ENCODE data around the gene STK11IP.

The STK11IP gene

GRCh38 chr2:219636144-219636915 lies 38.7 kb downstream of the STK11IP start:
- H3K79me1 ChIP-seq (ENCODE audit: low read length): no peaks in the 10 kb centered on the region
- H3K27me3 ChIP-seq (ENCODE audit: insufficient read depth, low read length, poor library complexity): no peaks in the 10 kb centered on the region
- no peaks in the 10 kb centered on the region for H3K4me1 ChIP-seq (ENCODE audit: control insufficient read depth, low read depth, low read length)
- H2BK15ac ChIP-seq (replicated peaks; ENCODE audit: low read depth): no peak overlapping the region
- H3K36me3 ChIP-seq (ENCODE audit: control insufficient read depth, insufficient read depth, low read length): no peaks in the 10 kb centered on the region
- no peak overlapping the region for H3K4ac ChIP-seq (ENCODE audit: low read depth, low read length)
- no peak for DNase-seq
- H2BK120ac ChIP-seq (ENCODE audit: low read depth, low read length): no peak overlapping the region
- no peak overlapping the region for H2BK5ac ChIP-seq (ENCODE audit: low read length)
- no peaks in the 10 kb centered on the region for H3K79me2 ChIP-seq (ENCODE audit: control insufficient read depth, insufficient read depth, low read length)
- no peak overlapping the region for H3K9ac ChIP-seq (ENCODE audit: low read length)
- no CpG with 5 or more reads among the region's 24 CpGs for WGBS (ENCODE audit: extremely low coverage, insufficient coverage, low lambda C conversion rate)
- H3K23ac ChIP-seq (ENCODE audit: low read length): no peak overlapping the region
- no peak overlapping the region for H3K18ac ChIP-seq (ENCODE audit: low read length)
- no peak overlapping the region for H3K4me2 ChIP-seq (ENCODE audit: low read length)
- no peak overlapping the region for H3K4me3 ChIP-seq (ENCODE audit: low read length)
- H3K27ac ChIP-seq (ENCODE audit: low read depth, low read length): no peak overlapping the region
- H4K8ac ChIP-seq (ENCODE audit: low read depth, low read length): no peak overlapping the region
- H2AK5ac ChIP-seq (ENCODE audit: low read length): no peak overlapping the region
- no peak overlapping the region for H4K5ac ChIP-seq (ENCODE audit: low read length)
- no peak overlapping the region for H3K56ac ChIP-seq (ENCODE audit: low read length)

- no peak overlapping the region for H3K23ac ChIP-seq (ENCODE audit: low read length)
- no peak for DNase-seq
- no peak overlapping the region for H2BK15ac ChIP-seq (replicated peaks; ENCODE audit: low read depth)
- H3K27me3 ChIP-seq (ENCODE audit: insufficient read depth, low read length, poor library complexity): no peaks in the 10 kb centered on the region
- no peak overlapping the region for H3K4me3 ChIP-seq (ENCODE audit: low read length)
- 100% methylated on average over 2 of the region's 13 CpGs for WGBS (ENCODE audit: extremely low coverage, insufficient coverage, low lambda C conversion rate)
- H3K4me1 ChIP-seq (ENCODE audit: control insufficient read depth, low read depth, low read length): no peaks in the 10 kb centered on the region
- no peak overlapping the region for H2BK5ac ChIP-seq (ENCODE audit: low read length)
- H3K56ac ChIP-seq (ENCODE audit: low read length): no peak overlapping the region
- no peak overlapping the region for H3K4me2 ChIP-seq (ENCODE audit: low read length)
- H3K18ac ChIP-seq (ENCODE audit: low read length): no peak overlapping the region
- H2AK5ac ChIP-seq (ENCODE audit: low read length): no peak overlapping the region
- H3K36me3 ChIP-seq (ENCODE audit: control insufficient read depth, insufficient read depth, low read length): no peaks in the 10 kb centered on the region
- H2BK120ac ChIP-seq (ENCODE audit: low read depth, low read length): no peak overlapping the region
- no peak overlapping the region for H3K9ac ChIP-seq (ENCODE audit: low read length)
- no peak overlapping the region for H4K5ac ChIP-seq (ENCODE audit: low read length)
- H4K8ac ChIP-seq (ENCODE audit: low read depth, low read length): no peak overlapping the region
- no peak overlapping the region for H3K4ac ChIP-seq (ENCODE audit: low read depth, low read length)
- H3K79me1 ChIP-seq (ENCODE audit: low read length): no peaks in the 10 kb centered on the region
- no peak overlapping the region for H3K27ac ChIP-seq (ENCODE audit: low read depth, low read length)
- H3K79me2 ChIP-seq (ENCODE audit: control insufficient read depth, insufficient read depth, low read length): no peaks in the 10 kb centered on the region
These were observed 39.5 kb downstream of the STK11IP start for GRCh38 chr2:219636941-219637841.

- Histone ChIP-seq H3K79me2 (ENCODE audit: control insufficient read depth, insufficient read depth, low read length) (no peaks in the 10 kb centered on the region), H3K4ac (ENCODE audit: low read depth, low read length) (no peak overlapping the region), H3K4me3 (ENCODE audit: low read length) (no peak overlapping the region), H3K79me1 (ENCODE audit: low read length) (no peaks in the 10 kb centered on the region), H3K4me2 (ENCODE audit: low read length) (no peak overlapping the region), H3K9ac (ENCODE audit: low read length) (no peak overlapping the region), H3K36me3 (ENCODE audit: control insufficient read depth, insufficient read depth, low read length) (no peaks in the 10 kb centered on the region), H2BK120ac (ENCODE audit: low read depth, low read length) (no peak overlapping the region), H3K56ac (ENCODE audit: low read length) (no peak overlapping the region), H3K4me1 (ENCODE audit: control insufficient read depth, low read depth, low read length) (no peaks in the 10 kb centered on the region), H3K18ac (ENCODE audit: low read length) (no peak overlapping the region), H3K27me3 (ENCODE audit: insufficient read depth, low read length, poor library complexity) (no peaks in the 10 kb centered on the region), H2BK15ac (replicated peaks; ENCODE audit: low read depth) (no peak overlapping the region), H2AK5ac (ENCODE audit: low read length) (no peak overlapping the region), H3K23ac (ENCODE audit: low read length) (no peak overlapping the region), H4K8ac (ENCODE audit: low read depth, low read length) (no peak overlapping the region), H3K27ac (ENCODE audit: low read depth, low read length) (no peak overlapping the region), H4K5ac (ENCODE audit: low read length) (no peak overlapping the region), H2BK5ac (ENCODE audit: low read length) (no peak overlapping the region)
- no peak for DNase-seq
- no CpG with 5 or more reads among the region's 9 CpGs for WGBS (ENCODE audit: extremely low coverage, insufficient coverage, low lambda C conversion rate)
These were observed 40.2 kb downstream of the STK11IP start for GRCh38 chr2:219637842-219638185.

DNA sequence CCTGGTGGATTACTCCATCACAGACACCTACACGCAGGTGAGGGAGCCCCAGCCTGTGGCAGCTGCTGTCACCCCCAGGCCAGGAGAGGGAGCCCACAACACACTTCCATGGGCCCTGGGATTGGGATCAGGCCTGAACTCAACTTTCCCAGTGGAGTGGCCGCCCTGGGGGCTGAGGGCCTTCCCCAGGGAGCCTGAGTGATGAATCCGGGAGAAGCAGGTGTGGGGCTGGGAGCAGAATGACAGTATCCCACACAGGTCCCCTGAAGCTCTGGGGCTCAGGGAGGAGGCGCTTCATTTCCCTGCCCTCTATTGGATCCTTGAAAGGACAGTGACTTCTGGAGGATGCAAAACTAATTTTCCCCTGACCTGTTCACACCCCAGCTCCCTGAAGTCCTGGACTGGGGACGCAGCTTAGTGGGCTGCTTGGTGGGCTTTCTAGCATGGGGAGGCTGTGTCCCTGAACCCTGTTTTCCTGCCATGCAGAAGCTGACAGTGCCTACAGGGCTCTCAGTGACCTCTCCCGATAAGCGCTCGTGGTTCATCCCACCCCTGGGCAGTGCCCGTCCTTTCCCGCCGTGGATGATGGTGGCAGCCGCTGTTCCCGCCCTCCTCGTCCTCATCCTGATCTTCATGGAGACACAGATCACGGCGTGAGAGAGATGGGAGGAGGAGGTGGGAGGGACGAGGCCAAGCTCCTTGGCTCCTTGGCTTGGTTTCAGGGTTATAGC lies 40.7 kb downstream of the STK11IP start:
- H3K18ac ChIP-seq (ENCODE audit: low read length): no peak overlapping the region
- no peak overlapping the region for H3K27ac ChIP-seq (ENCODE audit: low read depth, low read length)
- H3K4me2 ChIP-seq (ENCODE audit: low read length): no peak overlapping the region
- H4K8ac ChIP-seq (ENCODE audit: low read depth, low read length): no peak overlapping the region
- H3K4me3 ChIP-seq (ENCODE audit: low read length): no peak overlapping the region
- no peak overlapping the region for H2BK120ac ChIP-seq (ENCODE audit: low read depth, low read length)
- H2BK15ac ChIP-seq (replicated peaks; ENCODE audit: low read depth): no peak overlapping the region
- H3K79me1 ChIP-seq (ENCODE audit: low read length): no peaks in the 10 kb centered on the region
- H3K79me2 ChIP-seq (ENCODE audit: control insufficient read depth, insufficient read depth, low read length): no peaks in the 10 kb centered on the region
- no peak overlapping the region for H3K56ac ChIP-seq (ENCODE audit: low read length)
- H2BK5ac ChIP-seq (ENCODE audit: low read length): no peak overlapping the region
- H3K4me1 ChIP-seq (ENCODE audit: control insufficient read depth, low read depth, low read length): no peaks in the 10 kb centered on the region
- H3K36me3 ChIP-seq (ENCODE audit: control insufficient read depth, insufficient read depth, low read length): no peaks in the 10 kb centered on the region
- H3K27me3 ChIP-seq (ENCODE audit: insufficient read depth, low read length, poor library complexity): no peaks in the 10 kb centered on the region
- no peak overlapping the region for H3K9ac ChIP-seq (ENCODE audit: low read length)
- H3K4ac ChIP-seq (ENCODE audit: low read depth, low read length): no peak overlapping the region
- no peak overlapping the region for H3K23ac ChIP-seq (ENCODE audit: low read length)
- H4K5ac ChIP-seq (ENCODE audit: low read length): no peak overlapping the region
- H2AK5ac ChIP-seq (ENCODE audit: low read length): no peak overlapping the region
- no CpG with 5 or more reads among the region's 17 CpGs for WGBS (ENCODE audit: extremely low coverage, insufficient coverage, low lambda C conversion rate)
- peak; percentile 41 for DNase-seq

GRCh38 chr2:219638948-219639755 lies 41.5 kb downstream of the STK11IP start:
- H3K56ac ChIP-seq (ENCODE audit: low read length): no peak overlapping the region
- no peak overlapping the region for H3K23ac ChIP-seq (ENCODE audit: low read length)
- H3K18ac ChIP-seq (ENCODE audit: low read length): no peak overlapping the region
- H3K9ac ChIP-seq (ENCODE audit: low read length): no peak overlapping the region
- no peak overlapping the region for H2BK120ac ChIP-seq (ENCODE audit: low read depth, low read length)
- H3K27ac ChIP-seq (ENCODE audit: low read depth, low read length): no peak overlapping the region
- no peak overlapping the region for H3K4ac ChIP-seq (ENCODE audit: low read depth, low read length)
- H2BK15ac ChIP-seq (replicated peaks; ENCODE audit: low read depth): no peak overlapping the region
- no peaks in the 10 kb centered on the region for H3K36me3 ChIP-seq (ENCODE audit: control insufficient read depth, insufficient read depth, low read length)
- H3K4me3 ChIP-seq (ENCODE audit: low read length): no peak overlapping the region
- H3K4me2 ChIP-seq (ENCODE audit: low read length): no peak overlapping the region
- no peak overlapping the region for H4K5ac ChIP-seq (ENCODE audit: low read length)
- no peak for DNase-seq
- no CpG with 5 or more reads among the region's 24 CpGs for WGBS (ENCODE audit: extremely low coverage, insufficient coverage, low lambda C conversion rate)
- no peak overlapping the region for H2BK5ac ChIP-seq (ENCODE audit: low read length)
- H4K8ac ChIP-seq (ENCODE audit: low read depth, low read length): no peak overlapping the region
- no peaks in the 10 kb centered on the region for H3K79me2 ChIP-seq (ENCODE audit: control insufficient read depth, insufficient read depth, low read length)
- H2AK5ac ChIP-seq (ENCODE audit: low read length): no peak overlapping the region
- H3K4me1 ChIP-seq (ENCODE audit: control insufficient read depth, low read depth, low read length): no peaks in the 10 kb centered on the region
- no peaks in the 10 kb centered on the region for H3K79me1 ChIP-seq (ENCODE audit: low read length)
- H3K27me3 ChIP-seq (ENCODE audit: insufficient read depth, low read length, poor library complexity): no peaks in the 10 kb centered on the region
